Measurements from ENCODE around the gene NPLOC4.
"Not testable (repeated sequence)": the region's sequence is repeated elsewhere in the genome, so short reads cannot be mapped to it uniquely, and the experiment has no call there.

The NPLOC4 gene

GRCh38 chr17:81636505-81637288 is at the start of gene NPLOC4, which contains the start of gene TSPAN10:
Gene NPLOC4 (minus strand): TSS chr17:81637112. CDS start chr17:81636930, 182 bp downstream.
Gene TSPAN10 (plus strand): TSS chr17:81637196. CDS start chr17:81642413, 5,217 bp downstream.
- peak; percentile 62 to 80 for DNase-seq (ENCODE audit: extremely low read depth in 1 of 2, low read depth in 1 of 2)

- DNase-seq (ENCODE audit: extremely low read depth in 1 of 2, low read depth in 1 of 2): no peak
Measured at GRCh38 chr17:81686614-81687013, 49.7 kb upstream of the NPLOC4 start.

GRCh38 chr17:81685108-81685507 is 48.2 kb upstream of the NPLOC4 start:
- no peak for DNase-seq (ENCODE audit: extremely low read depth in 1 of 2, low read depth in 1 of 2)

- DNase-seq (ENCODE audit: extremely low read depth in 1 of 2, low read depth in 1 of 2): no peak
Measured at GRCh38 chr17:81684442-81684911, 47.6 kb upstream of the NPLOC4 start.

DNA sequence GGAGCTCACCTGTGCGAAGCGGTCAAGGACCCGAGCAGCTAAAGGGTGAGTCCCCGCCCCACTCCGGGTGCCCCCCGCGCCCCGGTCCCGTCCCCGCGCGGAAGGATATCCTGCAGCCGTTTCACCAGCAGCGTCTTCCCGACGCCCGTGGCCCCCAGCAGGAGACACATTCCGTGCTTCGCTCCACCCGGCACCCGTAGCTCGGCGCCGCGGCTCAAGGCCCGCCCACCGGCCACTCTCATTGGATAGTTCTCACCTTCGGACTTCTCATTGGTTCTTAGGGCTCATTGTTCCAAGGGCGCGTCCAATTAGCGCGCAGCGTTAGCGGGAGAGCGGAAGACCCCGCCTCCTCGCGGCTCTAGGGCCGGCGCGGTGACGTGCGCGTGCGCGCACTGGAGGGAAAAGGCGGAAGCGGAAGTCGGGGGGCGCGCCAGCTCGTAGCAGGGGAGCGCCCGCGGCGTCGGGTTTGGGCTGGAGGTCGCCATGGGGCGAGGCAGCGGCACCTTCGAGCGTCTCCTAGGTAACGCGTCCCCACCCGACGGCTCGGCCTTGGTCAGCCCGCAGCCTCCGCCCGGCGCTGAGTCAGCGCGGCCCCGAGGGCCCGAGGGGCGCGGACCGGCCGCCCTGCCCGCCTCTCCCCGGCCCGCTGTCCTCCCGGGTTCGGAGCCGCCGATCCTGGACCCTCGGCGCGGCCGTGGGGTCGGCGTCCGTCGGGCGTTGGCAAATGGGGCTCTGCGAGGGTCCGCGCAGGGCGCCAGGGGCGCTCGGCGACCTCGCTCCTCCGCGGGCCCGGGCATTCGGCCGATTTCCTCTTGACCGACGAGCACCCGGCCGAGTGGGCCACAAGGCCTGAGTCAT is 46.9 kb upstream of the NPLOC4 start, which contains the start of the genes ARL16 and HGS:
TSS of gene ARL16 (minus strand) at position 214 of the 858 bp plus-strand sequence. CDS start at position 170, 44 bp downstream.
TSS of gene HGS (plus strand) at position 428 of the 858 bp plus-strand sequence. CDS start at position 484, 56 bp downstream.
- DNase-seq (ENCODE audit: extremely low read depth in 1 of 2, low read depth in 1 of 2): peak; percentile 93 to 96

DNA sequence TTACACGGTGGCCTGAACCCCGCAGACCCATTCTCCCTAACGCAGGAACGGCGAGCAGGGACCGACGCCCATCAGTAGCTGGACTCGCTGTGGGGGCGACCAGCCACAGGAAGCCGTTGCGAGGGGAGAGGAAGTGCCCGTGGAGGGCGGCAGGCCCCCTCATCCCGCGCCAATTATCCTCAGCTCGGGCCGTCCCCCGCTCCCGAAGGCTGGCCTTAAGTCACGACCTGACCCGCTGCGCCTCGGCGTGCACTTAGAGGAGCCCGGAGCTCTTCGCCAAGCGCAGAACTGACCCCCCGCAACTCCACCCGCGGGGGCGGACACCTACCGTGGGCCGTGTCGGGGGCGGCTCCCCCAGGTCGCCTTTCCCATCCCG is 46.3 kb upstream of the NPLOC4 start:
- no peak for DNase-seq (ENCODE audit: extremely low read depth in 1 of 2, low read depth in 1 of 2)

GRCh38 chr17:81682565-81683207 is 45.8 kb upstream of the NPLOC4 start:
- DNase-seq (ENCODE audit: extremely low read depth in 1 of 2, low read depth in 1 of 2): no peak

- DNase-seq (ENCODE audit: extremely low read depth in 1 of 2, low read depth in 1 of 2): no peak
Measured at GRCh38 chr17:81681672-81682071, 44.8 kb upstream of the NPLOC4 start.

- DNase-seq (ENCODE audit: extremely low read depth in 1 of 2, low read depth in 1 of 2): no peak
Measured at GRCh38 chr17:81680150-81680549, 43.2 kb upstream of the NPLOC4 start.

DNA sequence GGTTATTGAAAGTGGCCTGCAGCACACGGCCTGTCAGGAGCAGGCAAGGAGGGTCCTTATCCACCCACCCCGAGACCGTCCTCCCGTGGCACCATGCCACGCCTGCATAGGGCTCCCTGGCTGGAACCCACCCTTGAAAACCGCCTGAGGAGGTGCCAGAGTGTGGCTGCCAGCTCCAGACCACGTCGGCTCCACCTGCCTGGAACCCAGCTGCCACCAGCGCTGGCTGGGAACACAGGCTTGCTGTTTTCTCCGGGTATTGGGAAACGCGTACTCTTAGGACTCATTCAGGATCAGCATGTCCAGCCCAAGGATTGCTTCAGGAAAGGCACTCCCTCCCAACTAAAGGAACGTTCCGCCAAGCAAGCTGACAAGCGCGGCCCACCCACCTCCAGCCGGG is 40.0 kb upstream of the NPLOC4 start:
- no peak for DNase-seq (ENCODE audit: extremely low read depth in 1 of 2, low read depth in 1 of 2)

DNA sequence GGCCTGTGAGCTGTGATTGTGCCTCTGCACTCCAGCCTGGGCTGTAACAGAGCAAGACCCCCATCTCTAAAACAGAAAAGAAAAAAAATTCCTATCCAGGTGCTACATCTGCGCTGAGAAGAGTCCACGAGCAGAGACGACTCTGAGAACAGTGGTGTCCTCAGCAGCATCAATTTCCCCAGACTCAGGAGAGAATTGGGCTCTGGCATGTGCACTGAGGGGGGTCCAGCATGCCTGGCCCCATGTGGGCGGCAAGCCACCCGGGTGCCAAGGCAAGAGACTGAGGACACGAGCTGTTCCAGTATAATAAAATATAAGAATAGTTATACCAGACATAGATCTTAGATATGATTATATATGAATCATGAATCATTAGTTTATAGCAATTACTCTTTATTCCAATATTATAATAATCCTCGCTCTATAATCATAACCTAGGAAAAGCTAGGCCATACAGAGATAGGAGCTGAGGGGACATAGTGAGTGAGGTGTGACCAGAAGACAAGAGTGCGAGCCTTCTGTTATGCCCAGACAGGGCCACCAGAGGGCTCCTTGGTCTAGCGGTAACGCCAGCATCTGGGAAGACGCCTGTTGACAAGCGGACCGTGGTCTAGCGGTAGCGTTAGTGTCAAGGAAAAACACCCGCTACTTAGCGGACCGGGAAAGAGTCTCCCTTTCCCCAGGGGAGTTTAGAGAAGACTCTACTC is 38.8 kb upstream of the NPLOC4 start:
- DNase-seq (ENCODE audit: extremely low read depth in 1 of 2, low read depth in 1 of 2): not testable (repeated sequence)

GRCh38 chr17:81673561-81674258 is 36.8 kb upstream of the NPLOC4 start:
- no peak for DNase-seq (ENCODE audit: extremely low read depth in 1 of 2, low read depth in 1 of 2)

DNA sequence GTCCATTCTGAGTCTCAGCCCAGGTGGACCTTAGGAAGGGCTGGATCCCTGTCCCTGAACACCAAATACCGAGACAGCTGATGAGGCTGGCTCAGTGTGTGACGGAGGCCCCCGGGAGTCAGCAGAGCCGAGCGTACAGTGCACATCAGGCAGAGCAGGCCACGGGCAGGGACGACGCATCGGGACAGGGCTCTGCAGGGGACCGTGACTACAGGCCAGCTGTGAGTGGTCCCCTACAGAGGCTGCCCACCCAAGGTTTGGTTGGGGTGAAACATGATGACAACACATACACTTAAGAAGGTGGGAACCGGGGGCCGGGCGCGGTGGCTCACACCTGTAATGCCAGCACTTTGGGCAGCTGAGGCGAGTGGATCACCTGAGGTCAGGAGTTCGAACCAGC is 36.0 kb upstream of the NPLOC4 start:
- DNase-seq (ENCODE audit: extremely low read depth in 1 of 2, low read depth in 1 of 2): no peak

GRCh38 chr17:81672504-81672903 is 35.6 kb upstream of the NPLOC4 start:
- DNase-seq (ENCODE audit: extremely low read depth in 1 of 2, low read depth in 1 of 2): no peak

- DNase-seq (ENCODE audit: extremely low read depth in 1 of 2, low read depth in 1 of 2): no peak
Measured at GRCh38 chr17:81667754-81668153, 30.8 kb upstream of the NPLOC4 start.

- peak; percentile 81 to 86 for DNase-seq (ENCODE audit: extremely low read depth in 1 of 2, low read depth in 1 of 2)
Measured at GRCh38 chr17:81666342-81667191, 29.7 kb upstream of the NPLOC4 start, which contains the start of the genes CCDC137 and OXLD1. Gene CCDC137 (plus strand): TSS chr17:81666737. CDS start chr17:81666767, 30 bp downstream. Gene OXLD1 (minus strand): TSS chr17:81666605. CDS start chr17:81666577, 28 bp downstream.

DNA sequence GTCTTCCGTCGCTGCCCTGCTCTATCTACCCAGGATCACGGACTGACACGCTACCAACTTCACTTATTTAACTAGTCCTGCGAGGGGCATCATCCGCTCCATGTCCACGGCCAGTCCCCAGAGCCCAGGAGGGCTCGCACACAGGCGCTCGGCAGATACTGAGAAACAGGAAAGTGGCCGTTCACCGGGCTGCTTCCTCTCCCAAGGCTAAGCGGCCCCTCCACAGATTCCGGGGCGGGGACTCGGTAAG is 29.1 kb upstream of the NPLOC4 start:
- no peak for DNase-seq (ENCODE audit: extremely low read depth in 1 of 2, low read depth in 1 of 2)

DNA sequence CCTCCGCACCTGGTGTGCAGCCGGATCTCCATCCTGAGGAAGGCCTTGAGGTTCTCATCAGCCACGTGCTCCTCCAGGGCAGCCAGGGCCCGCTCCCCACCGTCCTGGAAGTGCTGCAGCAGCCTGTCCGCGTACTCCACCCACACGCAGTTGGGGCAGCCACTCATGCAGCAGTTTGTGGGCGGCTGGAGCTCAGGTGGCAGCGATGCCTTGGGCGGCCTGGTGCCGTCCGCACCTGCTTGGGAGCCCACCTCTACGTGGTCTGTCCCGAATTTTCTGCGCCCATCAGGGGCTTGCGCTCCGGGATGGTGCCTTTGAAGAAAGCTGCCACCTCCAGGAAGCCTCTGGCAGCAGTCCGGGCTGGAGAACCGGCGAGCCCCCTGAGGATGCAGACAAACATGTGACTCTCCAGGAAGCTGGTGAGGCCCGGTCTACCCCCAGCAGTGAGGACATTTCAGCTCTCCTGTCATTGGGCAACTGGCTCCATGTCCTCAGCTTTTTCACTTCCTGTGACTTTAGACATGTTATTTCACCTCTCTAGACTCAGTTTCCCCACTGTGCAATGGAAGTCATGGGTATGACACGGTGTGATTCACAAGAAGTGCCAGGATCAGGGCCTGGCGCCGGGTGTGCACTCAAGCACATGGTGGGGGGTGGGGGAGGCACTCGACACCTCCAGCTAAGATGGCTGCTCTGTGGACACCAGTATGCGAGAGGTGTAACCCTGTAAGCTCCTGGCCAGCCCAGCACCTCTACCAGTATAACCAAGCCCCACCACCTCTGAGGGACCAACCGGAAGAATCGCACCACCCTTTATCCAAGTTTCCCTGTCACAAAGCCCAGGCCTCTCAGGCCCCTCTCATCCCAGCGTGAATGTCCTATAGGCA is 28.5 kb upstream of the NPLOC4 start:
- DNase-seq (ENCODE audit: extremely low read depth in 1 of 2, low read depth in 1 of 2): no peak
